ENCODE measurements around the gene ORM2.

ORM2 gene

DNA sequence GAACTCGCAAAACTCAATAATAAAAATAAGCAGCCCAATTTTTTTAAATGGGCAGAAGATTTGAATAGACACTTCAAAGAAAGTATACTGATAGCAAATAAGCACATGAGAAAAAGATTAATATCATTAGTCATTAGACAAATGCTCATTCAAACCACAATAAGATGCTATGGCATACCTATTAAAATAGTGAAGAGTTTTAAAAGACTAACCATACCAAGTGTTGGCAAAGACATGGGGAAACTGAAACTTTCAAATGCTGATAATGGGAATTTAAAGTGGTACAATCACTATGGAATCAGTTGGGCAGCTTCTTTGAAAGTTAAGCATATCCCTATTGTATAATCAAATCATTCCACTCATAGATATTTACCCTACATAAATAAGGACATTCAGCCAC, 33.3 kb upstream of the ORM2 start:
- no peak for DNase-seq

DNA sequence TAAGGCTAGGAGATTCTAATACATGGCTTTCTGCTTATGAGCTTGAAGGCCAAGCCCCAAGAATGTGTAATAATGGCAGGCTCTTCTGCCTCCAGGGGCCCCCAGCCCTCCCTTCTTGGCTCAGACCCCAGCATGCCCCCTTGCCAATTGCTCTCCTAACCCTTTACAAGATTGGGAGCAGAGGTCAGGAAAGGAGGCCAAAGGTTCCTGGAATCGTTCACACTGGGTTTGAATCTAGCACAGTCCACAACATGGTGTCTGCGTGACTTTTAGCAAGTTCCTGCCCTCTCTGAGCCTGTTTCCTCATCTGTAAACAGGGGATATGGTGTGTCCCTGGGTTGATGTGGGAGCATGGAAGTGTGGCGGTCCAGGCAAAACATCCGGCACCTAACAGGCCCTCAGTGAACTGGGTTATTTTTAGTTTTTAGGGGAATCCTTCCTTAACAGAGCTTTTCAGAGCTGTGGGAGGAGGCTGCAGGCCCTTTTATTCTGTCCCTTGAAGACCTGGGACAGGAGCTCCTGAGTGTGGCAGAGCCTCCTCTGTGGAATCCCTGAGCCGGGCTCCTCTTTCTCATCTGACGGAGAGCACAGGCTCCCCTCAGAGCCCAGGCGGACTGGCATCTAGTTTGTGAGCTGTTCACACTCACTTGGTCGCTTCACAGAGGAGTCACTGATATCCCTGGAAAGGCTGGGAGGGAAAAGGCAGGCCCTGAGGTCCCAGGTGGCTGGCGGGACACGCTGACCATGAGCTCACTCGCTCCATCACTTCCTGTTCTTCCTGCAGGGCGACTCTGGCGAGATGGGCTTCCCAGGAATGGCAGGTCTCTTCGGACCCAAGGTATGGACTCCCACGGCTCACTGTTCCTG, 30.1 kb upstream of the ORM2 start:
- no peak for DNase-seq

DNA sequence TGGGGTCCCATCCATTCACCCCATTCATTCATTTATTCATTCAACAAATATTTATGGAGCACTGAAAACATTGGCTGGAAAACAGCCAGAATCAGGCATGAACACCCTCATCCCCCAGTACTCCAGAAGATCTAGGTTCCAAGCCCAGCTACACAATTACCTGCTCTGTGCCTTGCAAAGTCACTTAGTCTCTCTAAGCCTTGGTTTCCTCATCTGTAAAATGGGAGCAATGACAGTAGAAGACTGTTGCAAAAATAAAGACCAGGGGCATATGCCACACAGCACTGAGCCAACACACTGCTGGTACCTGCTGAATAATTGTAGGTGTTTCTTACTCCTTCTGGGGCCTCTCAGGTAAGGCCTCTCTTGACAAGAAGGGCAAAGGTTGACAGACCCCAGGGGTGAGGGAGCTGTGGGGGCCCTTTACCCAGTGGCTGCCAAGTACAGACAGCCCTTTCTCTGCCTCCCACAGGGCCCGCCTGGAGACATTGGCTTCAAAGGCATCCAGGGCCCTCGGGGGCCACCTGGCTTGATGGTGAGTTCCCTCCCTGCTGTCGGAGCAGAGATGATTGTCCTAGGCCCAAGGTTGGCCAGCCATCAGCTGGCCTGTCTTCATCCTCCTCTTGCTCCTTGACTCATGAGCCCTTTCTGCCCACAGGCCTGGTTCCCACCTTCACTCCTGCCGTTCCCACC, 29.4 kb upstream of the ORM2 start:
- DNase-seq, result no peak

DNA sequence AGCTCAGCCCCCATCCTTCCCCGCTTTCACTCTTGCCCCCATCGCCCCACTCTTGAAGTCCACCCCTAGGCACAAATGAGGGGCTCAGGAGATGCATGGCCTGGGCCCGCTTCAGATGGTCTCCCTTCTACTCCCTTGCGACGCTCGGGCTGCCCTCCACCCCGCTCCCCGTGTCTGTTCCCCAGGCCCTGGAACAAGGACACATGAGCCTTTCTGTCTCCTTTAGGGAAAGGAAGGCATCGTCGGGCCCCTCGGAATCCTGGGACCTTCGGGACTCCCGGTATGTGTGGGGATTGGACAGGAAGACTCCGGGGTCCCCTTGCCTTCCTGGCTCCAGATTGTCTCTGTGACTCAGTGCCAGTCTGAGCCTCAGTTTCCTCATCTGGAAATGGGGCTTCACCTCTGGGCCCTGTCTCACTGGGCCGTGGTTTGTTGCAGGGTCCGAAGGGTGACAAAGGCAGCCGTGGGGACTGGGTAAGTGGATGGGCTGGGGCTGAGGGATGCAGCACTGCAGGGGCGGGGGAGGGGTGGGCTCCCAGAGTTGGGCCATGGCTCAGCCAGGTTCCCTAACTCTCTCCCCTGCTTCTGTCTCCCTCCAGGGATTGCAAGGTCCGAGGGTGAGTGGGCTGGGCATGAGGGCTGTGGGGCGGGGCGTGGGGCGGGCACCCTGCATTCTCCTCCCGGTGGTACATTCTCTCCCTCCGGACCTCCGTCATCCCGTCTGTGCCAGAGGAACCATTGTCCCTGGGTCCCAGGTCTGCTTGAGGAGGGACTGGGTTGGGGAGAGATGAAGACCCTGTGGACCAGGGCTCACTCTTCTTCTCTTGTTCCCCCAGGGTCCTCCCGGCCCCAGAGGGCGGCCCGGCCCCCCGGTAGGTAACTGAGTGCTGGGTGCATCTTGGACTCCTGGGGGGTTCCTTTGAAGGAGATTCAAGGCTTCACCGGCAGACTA, 28.5 kb upstream of the ORM2 start:
- DNase-seq, result no peak

DNA sequence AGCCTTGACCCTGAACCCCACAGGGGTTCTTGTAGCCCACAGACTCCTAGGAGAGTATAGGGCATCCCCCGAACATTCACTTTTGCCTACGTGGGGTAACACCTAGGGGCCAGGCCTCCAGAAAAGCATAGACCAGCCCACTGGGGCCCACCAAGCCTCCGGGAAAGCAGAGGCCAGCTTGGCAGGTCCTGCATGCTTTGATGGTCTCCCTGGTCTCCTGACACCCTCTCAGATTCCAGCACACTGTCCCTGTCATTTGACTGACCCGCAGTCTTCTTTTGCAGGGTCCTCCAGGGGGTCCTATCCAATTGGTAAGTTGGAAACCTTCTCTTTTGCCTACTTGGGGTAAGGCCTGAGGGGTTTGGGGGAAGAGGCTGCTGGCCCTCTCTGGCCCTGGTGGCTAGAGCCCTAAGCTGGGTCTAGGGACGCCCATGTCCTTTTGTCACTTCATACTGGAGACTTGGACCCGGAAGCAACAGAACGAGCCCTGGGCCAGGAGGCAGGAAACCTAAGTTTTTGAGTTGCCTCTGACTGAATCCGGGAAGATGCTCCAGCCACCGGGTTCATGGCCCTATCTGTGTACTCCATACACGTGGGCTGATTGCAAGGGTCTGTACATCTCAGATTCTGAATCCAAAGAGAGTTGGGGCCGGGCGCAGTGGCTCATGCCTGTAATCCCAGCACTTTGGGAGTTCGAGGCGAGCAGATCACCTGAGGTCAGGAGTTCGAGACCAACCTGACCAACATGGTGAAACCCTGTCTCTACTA, 27.7 kb upstream of the ORM2 start:
- no peak for DNase-seq

DNA sequence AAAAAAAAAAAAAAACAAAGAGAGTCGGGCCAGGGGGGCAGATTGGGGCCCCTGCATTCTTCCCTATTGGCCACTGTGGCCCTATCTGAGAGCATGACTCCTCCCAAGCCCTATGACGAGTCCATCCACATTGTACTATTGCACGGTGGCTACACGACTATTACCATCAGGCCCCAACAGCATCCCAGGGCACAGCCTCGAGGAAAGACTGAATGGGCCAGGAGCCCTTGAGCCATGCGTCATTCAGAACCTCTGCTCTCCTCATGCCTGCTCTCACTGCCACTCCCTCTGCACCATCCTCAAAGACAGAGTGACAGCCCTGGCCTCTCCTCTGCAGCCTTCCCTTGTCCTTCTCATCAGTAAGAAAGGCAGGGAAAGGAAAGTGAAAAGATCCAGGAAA, 26.9 kb upstream of the ORM2 start:
- DNase-seq, result no peak

DNA sequence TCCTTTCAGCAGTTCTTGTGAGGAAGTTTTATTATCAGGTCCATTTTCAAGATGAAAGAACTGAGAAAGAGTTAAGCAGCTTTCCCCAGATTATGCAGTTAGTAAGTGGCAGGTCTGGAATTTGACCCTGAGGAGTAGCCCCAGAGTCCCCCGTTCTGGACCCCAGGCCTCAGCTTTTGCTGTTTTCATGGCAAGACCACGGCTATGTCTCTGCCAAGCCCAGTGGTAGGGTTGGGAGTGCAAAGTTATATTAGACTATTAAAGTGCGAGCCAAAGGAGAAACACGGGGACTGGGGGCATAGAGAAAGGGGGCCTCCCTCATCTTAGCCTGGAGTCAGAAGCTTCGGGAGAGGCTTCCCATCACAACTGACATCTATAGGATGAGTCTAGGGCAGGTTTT, 26.1 kb upstream of the ORM2 start:
- no peak for DNase-seq

DNA sequence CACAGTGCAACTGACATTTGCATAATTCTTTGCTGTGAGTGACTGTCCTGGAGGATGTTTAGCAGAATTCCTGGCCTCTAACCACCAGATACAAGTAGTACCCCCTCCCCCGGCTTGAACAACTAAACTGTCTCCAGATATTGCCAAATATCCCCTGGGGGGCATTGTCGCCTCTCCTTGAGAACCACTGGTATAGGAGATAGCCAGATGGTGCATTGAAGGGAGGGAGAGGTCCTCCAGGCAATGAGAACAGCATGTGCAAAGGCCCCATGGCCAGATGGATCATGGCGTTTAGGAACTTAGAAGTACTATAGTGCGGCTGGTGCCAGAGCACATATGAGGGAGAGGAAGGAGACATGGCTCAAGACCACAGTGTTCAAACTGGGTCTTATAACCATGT, 25.7 kb upstream of the ORM2 start:
- peak; percentile 79 for DNase-seq

DNA sequence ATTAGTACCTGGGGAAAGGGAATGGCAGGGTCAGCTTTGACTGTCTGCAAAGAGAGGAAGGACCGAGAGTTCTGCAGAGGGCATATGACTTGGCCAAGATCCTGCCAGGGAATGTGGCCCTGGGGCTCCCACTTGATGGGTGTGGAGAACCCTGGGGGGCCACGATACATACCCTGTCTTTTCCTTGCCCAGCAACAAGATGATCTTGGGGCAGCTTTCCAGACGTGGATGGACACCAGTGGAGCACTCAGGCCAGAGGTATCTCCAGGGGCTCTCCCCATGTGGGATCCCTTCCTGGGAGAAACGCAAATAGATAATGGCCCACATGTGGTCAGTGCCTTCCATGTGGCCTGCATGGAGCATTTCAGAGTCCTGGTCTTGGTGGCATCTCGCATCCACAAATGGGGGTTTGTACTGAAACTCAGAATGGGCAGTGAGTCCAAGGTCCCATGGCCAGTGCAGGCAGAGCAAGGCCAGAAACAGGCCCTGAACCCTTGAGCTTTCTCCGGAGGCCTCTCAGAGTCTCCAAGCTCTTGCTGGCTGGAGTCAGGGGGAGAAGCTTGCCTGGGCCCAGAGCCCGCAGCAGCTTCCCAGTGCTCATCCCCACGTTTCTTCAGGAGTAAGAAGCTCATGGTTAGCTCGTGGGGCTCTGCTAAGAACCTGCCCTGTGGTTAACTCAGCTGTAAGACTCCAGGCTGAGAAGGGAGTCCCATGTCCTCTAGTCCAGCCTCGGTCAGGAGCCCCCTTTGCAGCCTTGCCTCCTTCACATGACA, 25.1 kb upstream of the ORM2 start:
- no peak for DNase-seq

DNA sequence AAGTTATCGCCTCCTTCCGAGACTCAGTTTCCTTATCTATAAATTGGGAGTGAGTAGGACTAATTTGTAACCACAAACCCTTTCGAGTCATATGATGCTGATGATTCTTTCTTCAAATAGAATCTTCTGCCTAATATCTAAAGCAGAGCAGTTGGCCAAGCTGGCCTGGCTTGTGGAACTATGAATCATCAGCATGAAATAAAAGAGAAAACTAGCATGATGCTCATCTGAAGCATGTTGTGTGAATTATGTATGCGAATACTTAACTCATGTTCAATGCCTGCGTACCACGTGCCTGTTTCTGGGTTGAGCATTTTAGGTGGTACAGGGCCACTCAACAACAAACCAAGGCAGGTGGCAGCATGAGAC, 21.8 kb upstream of the ORM2 start:
- no peak for DNase-seq

DNA sequence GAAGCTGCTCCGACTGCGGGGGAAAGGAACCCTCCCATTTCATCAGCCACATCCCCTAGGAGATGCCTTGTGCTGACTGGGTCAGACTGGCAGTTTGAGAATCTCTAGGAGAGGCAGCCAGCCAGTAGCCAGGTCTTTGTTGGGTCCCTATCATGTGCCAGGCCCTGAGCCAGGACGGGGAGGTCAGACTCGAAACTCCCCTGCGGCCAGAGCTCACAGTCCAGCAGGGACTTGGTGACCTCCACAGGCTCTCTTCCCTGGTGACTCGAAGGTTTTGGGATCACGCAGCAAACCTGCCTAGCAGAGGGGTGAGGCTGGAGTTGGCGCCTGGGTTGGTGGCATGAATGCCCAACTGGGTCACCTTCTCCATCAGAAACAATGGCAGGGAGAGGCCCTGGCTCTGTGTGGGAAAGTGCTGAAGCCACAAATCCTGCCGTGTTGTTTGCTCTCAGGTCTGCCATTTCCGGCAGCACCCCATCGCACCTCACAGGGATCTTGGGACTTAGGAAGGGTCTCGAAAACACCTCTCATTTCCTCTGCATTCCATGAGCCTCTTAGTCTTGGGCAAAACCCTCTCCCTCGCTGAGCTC, 21.2 kb upstream of the ORM2 start:
- no peak for DNase-seq

DNA sequence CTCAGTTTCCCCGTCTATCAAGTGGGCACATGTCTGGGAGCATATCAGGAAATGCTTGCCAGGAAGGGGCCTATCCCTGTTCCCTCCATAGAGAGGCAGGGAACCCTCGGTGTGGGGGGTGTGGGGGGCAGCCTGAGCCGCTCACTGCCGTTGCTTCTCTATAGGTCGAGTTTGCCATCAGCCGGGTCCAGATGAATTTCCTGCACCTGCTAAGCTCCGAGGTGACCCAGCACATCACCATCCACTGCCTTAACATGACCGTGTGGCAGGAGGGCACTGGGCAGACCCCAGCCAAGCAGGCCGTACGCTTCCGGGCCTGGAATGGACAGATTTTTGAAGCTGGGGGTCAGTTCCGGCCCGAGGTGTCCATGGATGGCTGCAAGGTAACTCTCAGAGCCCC, 20.6 kb upstream of the ORM2 start:
- no peak for DNase-seq

DNA sequence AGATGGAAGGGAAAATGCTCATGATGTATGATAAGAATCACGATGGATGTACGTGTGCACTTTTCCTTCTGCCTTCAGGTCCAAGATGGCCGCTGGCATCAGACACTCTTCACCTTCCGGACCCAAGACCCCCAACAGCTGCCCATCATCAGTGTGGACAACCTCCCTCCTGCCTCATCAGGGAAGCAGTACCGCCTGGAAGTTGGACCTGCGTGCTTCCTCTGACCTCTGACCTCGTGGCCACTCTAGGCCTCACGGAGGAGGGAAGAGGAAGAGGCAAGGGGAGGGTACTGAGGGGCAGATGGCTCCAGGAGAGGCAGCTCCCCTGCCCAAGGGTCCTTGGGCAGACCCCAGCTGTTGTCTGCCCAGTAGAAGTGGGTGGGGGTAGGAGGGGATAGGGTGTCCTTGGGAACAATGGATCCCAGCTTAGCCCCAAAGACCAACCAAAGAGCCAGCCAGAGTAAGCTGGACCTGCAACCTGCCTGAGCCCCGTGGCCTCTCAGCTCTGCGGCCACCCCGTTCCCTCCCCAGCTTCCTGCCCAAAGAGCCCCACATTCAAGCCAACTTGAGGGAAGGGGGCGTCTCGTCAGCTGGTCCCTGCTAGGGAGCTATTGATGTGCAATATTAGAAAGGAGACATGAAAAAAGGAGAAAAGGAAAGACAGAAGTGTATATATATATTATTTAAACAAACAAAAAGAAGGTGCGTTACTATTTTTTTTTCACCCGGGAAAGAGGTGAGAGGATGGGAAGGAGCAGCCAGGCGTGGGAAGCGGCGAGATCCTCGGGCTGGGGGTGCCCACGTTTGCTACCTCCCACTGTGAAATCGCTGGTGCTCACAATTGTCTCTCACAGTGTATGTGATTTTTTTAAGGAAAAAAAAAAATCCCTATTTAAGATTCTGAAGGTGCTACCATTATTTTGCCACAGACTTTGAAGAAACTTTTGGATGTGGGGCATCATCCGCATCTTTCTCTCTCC, 18.9 kb upstream of the ORM2 start:
- no peak for DNase-seq

DNA sequence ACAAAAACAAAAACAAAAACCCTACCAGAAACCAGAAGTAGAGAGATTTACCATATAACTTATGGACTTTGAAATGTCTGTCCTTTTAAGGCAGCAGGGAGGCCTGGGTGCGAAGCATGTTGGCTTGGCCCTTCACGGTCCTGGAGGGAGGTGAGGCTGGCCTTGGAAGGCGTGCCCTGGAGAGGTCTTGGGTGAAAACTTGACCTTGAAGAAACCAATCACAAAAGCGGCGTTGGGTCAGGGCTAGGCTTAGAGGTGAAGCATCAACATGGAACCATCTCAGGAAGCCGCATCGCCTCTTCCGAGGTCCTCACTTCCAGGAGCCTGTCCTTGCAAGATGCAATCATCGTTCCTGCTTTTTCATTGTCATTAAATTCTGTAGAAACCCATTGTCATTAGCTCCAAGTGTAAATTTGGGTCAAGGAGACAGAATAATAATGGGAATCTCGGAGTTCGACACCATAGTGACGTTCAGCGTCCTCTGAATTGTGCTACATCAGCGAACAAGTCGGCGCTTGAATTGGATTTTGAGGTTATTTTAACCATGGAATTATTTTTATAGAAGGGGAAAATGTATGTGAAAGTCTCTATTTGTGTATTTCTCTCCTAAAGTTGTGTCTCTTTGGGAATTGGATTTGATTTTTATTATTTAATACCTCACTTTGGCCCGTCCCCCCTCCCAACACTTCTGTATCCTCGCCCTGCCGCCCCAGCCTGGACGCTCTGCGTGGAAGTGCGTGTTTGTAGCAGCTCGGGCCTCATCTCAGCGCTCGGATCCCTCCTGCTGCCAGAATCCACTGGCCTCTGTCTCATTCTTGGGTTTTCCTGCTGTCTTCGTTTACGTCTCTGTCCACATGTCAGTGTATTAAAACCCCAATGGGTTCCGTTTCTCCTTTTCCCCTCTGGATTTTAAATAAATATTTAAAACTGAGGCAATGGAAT, 17.8 kb upstream of the ORM2 start:
- DNase-seq, result no peak

DNA sequence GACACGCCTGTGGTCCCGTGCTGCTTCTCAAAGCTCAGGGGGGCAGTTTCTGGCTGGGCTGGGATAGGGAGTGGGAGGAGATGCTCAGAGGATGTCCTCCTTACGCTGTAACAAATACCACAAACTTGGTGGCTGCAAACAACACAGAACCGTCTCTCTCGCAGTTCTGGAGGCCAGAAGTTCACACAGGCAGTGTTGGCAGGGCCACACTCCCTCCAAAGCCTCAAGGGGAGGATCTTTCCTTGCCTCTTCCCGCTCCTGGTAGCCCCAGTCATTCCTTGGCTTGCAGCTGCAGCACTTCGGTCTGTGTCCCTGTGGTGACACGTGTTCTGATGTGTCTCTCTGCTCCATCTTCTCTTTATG, 17.2 kb upstream of the ORM2 start:
- no peak for DNase-seq

DNA sequence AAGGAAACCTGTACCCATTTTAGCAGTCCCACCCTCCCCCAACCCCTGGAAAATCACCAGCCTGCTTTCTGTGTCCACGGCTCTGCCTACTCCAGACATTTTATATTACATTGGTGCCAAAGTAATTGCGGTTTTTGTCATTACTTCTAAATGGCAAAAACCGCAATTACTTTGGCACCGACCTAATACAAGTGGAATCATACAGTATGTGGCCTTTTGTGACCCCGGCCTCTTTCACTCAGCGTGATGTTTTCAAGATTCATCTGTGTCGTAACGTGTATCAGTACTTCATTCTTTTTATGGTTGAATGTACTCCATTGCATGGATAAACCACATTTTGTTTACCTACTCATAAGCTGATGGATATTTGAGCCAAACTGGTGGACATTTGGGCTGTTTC, 16.5 kb upstream of the ORM2 start:
- no peak for DNase-seq

DNA sequence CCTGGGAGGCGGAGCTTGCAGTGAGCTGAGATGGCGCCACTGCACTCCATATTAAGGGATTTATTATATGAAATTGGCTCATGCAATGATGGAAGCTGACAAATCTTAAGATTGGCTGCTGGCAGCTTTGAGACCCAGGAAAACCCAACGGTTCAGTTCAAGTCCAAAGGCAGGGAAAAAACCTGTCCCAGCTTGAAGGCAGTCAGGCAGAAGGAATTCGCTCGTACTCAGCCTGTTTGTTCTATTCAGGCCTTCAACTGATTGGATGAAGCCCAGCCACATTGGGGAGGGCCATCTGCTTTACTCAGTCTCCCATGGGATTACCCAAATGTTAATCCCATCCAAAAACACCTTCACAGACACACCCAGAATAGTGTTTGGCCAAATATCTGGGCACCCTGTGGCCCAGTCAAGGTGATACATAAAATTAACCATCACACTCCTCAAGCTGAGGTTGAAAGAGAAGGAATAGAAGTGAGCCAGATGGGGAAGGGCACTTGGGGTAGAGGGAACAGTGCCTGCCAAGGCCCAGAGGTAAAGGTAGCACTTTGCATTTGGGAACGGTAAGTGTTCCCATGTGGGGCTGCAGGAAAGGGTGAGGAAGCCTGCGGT, 15.3 kb upstream of the ORM2 start:
- DNase-seq, result no peak

DNA sequence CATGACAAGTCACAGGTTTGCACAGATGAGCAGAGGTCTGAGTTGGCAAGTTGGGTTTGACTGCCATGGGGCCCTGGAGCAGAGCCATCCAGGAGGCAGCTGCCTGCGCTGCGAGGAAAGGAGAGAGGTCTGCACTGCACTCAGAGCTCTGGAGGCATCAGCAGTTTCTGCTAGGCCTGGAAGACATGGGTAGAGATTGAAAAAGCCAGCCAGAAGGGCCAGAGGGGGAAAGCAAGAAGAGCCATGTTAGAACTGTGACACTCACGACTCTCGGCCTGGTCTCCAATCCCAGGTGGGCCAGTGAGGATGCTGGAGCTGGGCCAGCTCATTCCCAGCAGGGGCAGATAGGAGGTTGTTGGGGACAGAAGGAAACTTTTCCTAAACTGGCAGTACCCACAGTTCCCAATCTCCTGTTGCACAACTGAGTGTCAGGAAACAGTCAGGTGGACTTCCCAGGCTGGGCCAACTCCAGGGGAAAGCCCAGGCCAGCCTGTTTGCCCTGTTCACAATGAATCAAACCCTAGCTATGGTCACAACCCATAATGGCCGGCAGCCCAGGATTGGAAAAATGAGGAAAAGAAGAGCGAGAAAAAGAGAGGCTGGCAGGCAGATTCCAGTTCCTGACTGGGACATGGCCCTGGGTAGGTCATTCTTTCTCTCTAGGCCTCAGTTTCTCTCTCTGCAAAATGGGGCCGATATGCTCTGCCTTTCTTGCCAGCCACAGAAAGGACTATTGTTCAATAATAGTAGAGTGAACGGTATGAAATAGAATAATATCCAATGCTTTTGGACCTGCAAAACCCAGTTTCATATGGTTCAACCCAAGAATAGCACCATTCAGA, 14.6 kb upstream of the ORM2 start:
- no peak for DNase-seq
